Loucy (cell line): Measurements from ENCODE around the gene NEDD4L.

Experiments
- H2AFZ ChIP-seq: fragments of 200-600 bp; sonication (generic); 2 replicates; pipeline ENCODE4 v1.6.0; 2016; ENCODE audit warnings: antibody characterized with exemption, mild to moderate bottlenecking, low read length, moderate library complexity
- H3F3A ChIP-seq: fragments of 200-600 bp; 2 replicates; pipeline ENCODE4 v1.6.0; 2016; ENCODE audit warnings: antibody characterized with exemption, low read depth, mild to moderate bottlenecking
- H3K27me3 ChIP-seq: fragments of 200-600 bp; sonication (generic); 2 replicates; pipeline ENCODE4 v1.6.1; 2014; ENCODE audit warnings: low read length, mild to moderate bottlenecking; ENCODE audit not compliant: insufficient read depth, poor library complexity, severe bottlenecking
- H3K36me3 ChIP-seq: fragments of 200-600 bp; sonication (generic); 2 replicates; pipeline ENCODE4 v1.6.1; 2016; ENCODE audit warnings: low read length; ENCODE audit not compliant: insufficient read depth
- H3K4me1 ChIP-seq: fragments of 200-600 bp; sonication (generic); 2 replicates; pipeline ENCODE4 v1.5.1; 2014; ENCODE audit warnings: low read length, mild to moderate bottlenecking; ENCODE audit not compliant: insufficient read depth, poor library complexity, severe bottlenecking
- H3K4me2 ChIP-seq: fragments of 200-600 bp; sonication (generic); 2 replicates; pipeline ENCODE4 v1.6.0; 2014; ENCODE audit warnings: antibody characterized with exemption, low read length, low read depth, mild to moderate bottlenecking; ENCODE audit not compliant: poor library complexity, severe bottlenecking
- H3K4me3 ChIP-seq: fragments of 200-600 bp; sonication (generic); 2 replicates; pipeline ENCODE4 v1.5.1; 2014; ENCODE audit warnings: low read length, mild to moderate bottlenecking, mixed read lengths; ENCODE audit not compliant: poor library complexity, severe bottlenecking
- H3K79me2 ChIP-seq: fragments of 200-600 bp; sonication (generic); 2 replicates; pipeline ENCODE4 v1.6.1; 2014; ENCODE audit warnings: low read length; ENCODE audit not compliant: insufficient read depth
- H3K9ac ChIP-seq: fragments of 200-600 bp; sonication (generic); 2 replicates; pipeline ENCODE4 v1.6.0; 2014; ENCODE audit warnings: mild to moderate bottlenecking, low read depth, low read length, moderate library complexity; ENCODE audit not compliant: poor library complexity, severe bottlenecking
- H3K9me2 ChIP-seq: fragments of 200-600 bp; sonication (generic); replicated peaks from 2 replicates; pipeline ENCODE4 v1.6.1; 2016; ENCODE audit warnings: low read depth, low read length, mixed read lengths
- H3K9me3 ChIP-seq: fragments of 200-600 bp; sonication (generic); 2 replicates; pipeline ENCODE4 v1.6.1; 2014; ENCODE audit warnings: mild to moderate bottlenecking, antibody characterized with exemption, low read length, low read depth; ENCODE audit not compliant: insufficient read depth
- H4K20me1 ChIP-seq: fragments of 200-600 bp; sonication (generic); 2 replicates; pipeline ENCODE4 v1.6.0; 2014; ENCODE audit warnings: antibody characterized with exemption, low read length, mild to moderate bottlenecking; ENCODE audit not compliant: insufficient read depth, poor library complexity, severe bottlenecking
- CTCF ChIP-seq: fragments of 200-600 bp; sonication (generic); conservative IDR thresholded peaks from 2 replicates; pipeline ENCODE4 v1.5.1; 2014; ENCODE audit warnings: mild to moderate bottlenecking, antibody characterized with exemption, low read length
- EZH2phosphoT487 ChIP-seq: fragments of 200-600 bp; IDR thresholded peaks from 2 replicates; pipeline ENCODE4 v1.6.1; 2018; ENCODE audit warnings: antibody characterized with exemption, mild to moderate bottlenecking, moderate library complexity, borderline replicate concordance

Gene NEDD4L

GRCh38 chr18:58253871-58254270, 209.8 kb downstream of the NEDD4L start:
- Histone ChIP-seq H3K9me3 (no peaks in the 10 kb centered on the region), H3K79me2 (no peaks in the 10 kb centered on the region), H3K9me2 (no peaks in the 10 kb centered on the region), H3K4me2 (no peak overlapping the region), H3F3A (no peaks in the 10 kb centered on the region), H3K36me3 (no peaks in the 10 kb centered on the region; the same call in none of the 2 replicates), H4K20me1 (no peaks in the 10 kb centered on the region), H3K9ac (no peak overlapping the region), H2AFZ (no peak overlapping the region), H3K27me3 (no peaks in the 10 kb centered on the region), H3K4me3 (no peak overlapping the region), H3K4me1 (peaks cover 8% of the 10 kb centered on the region)
- no peak for TF ChIP-seq EZH2phosphoT487
- no peak for TF ChIP-seq CTCF

GRCh38 chr18:58254873-58255511, 211.0 kb downstream of the NEDD4L start:
- H3K4me3 ChIP-seq, result no peak overlapping the region
- no peak overlapping the region for H3K9ac ChIP-seq
- H3K27me3 ChIP-seq, result no peaks in the 10 kb centered on the region
- no peak overlapping the region for H3K4me2 ChIP-seq
- TF ChIP-seq CTCF (no peak), EZH2phosphoT487 (no peak)
- H3K9me2 ChIP-seq, result no peaks in the 10 kb centered on the region
- H3K4me1 ChIP-seq, result peaks cover 8% of the 10 kb centered on the region
- no peaks in the 10 kb centered on the region for H3F3A ChIP-seq
- no peaks in the 10 kb centered on the region for H3K9me3 ChIP-seq
- no peaks in the 10 kb centered on the region for H3K79me2 ChIP-seq
- H3K36me3 ChIP-seq, result no peaks in the 10 kb centered on the region; the same call in none of the 2 replicates
- no peak overlapping the region for H2AFZ ChIP-seq
- H4K20me1 ChIP-seq, result no peaks in the 10 kb centered on the region

GRCh38 chr18:58255701-58256311, 211.8 kb downstream of the NEDD4L start:
- H3K27me3 ChIP-seq, result no peaks in the 10 kb centered on the region
- H2AFZ ChIP-seq, result no peak overlapping the region
- H3K9me3 ChIP-seq, result no peaks in the 10 kb centered on the region
- H3K4me2 ChIP-seq, result no peak overlapping the region
- H3K4me3 ChIP-seq, result no peak overlapping the region
- no peaks in the 10 kb centered on the region for H3F3A ChIP-seq
- no peak for TF ChIP-seq EZH2phosphoT487
- no peak for TF ChIP-seq CTCF
- H3K9ac ChIP-seq, result no peak overlapping the region
- H3K9me2 ChIP-seq, result no peaks in the 10 kb centered on the region
- H4K20me1 ChIP-seq, result no peaks in the 10 kb centered on the region
- H3K36me3 ChIP-seq, result no peaks in the 10 kb centered on the region; the same call in none of the 2 replicates
- H3K4me1 ChIP-seq, result peaks cover 8% of the 10 kb centered on the region
- H3K79me2 ChIP-seq, result no peaks in the 10 kb centered on the region
